DMS79 treated with DMSO at 0.1 percent for 48 hours (cell line): ENCODE measurements around the gene GRIN3A.
A peak's percentile ranks its signal among the peaks of the same experiment; 100 is the strongest.
"Not testable (repeated sequence)": the region's sequence is repeated elsewhere in the genome, so short reads cannot be mapped to it uniquely, and the experiment has no call there.

Experiments used
- DNase-seq: peaks from one replicate; lab custom pipeline; 2025; lab: John Stamatoyannopoulos, UW

GRIN3A gene

GRCh38 chr9:101738566-101739183, at the start of gene GRIN3A:
TSS of gene GRIN3A (minus strand) at chr9:101738647. CDS start at chr9:101737979, 668 bp downstream.
- peak; percentile 36 for DNase-seq

GRCh38 chr9:101787891-101788290, 49.4 kb upstream of the GRIN3A start:
- no peak for DNase-seq

DNA sequence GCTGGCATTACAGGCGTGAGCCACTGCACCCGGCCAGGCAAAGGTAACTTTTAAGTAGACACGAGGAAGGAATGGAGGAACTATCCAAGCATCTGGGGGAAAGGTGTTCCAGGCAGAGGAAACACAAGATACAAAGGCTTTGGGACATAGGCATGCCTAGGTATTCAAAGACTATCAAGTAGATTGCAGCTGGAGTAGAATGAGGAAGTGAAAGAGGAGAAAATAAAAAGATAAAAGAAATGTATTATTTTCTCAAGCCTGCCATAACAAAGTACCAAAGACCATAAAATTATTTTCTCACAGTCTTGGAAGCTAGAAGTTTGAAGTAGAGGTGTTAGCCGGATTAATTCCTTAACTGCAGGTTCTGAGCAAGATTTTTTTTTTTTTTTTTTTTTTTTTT, 39.9 kb upstream of the GRIN3A start:
- no peak for DNase-seq

- DNase-seq, result no peak
Observed at GRCh38 chr9:101764472-101764871, 26.0 kb upstream of the GRIN3A start.

DNA sequence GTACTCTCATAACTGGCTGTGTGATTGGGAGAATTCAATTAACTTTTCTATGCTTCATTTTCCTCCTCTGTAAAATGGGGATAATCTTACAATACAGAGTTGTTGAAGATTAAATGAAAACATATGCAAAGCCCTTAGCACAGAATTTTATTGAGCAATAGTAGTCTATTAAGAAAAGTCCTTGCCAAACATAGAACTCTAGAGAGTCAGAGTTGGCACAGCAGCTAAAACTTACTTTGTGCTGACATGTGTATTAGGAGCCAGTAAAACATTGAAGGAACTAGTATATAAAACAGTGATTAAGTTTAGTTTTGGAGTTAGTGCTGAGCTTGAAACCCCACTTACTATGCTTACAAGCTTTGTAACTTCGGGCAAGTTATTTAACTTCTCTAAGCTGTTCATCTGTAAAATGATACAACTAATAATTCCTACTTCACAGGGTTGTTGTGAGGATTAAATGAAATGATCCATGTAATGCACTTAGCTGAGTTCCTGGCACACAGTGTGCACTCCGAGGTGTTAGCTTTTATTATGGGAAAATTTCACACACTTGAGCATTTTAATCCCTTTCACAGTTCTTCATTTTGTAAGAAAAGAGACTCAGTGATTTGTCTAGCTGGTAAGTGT, 20.0 kb upstream of the GRIN3A start:
- DNase-seq, result no peak

GRCh38 chr9:101753716-101754115, 15.3 kb upstream of the GRIN3A start:
- DNase-seq, result no peak

GRCh38 chr9:101751895-101752294, 13.4 kb upstream of the GRIN3A start:
- no peak for DNase-seq

- DNase-seq, result no peak
Observed at GRCh38 chr9:101739311-101739710, 864 bp upstream of the GRIN3A start.

DNA sequence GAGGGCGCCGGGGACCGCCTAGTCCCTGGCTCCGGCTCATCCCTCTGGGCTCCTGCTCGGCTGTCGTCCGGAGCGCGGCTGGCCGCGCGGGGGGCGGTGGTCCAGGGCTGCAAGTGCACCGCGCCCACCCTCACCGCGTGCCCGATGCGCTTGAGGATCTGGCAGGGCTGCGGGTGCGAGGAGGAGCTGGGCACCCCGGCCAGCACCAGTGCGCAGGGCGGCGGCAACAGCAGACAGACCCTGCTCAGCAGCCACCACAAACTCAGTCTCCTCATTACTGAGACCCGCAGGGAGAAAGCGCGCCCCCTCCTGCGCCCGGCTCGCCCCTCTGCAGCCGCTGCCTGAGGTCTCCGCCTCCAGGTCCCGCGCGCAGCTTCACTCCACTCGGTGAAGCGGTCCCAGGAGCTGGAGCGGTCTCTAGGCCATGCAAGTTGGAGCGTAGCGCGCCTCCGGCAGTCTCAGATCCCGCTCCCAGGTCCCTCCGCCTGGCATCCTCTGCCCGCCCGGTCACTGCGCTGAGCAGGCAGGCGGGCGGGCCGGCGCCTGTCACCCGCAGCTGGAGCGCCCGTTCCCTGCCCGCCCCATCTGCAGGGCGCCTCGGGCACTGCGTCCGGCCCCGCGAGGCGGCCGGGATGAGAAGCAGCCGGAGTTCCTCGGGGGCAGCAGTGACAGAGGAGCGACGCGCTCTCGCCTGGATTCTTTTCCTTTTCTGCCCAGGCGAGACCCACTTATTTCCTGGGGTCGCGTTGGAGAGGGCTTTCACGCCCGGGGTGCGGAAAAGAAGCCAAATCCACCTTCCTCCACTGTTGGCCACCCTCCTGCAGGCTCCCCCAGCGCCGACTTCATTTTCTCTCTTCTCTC, 512 bp downstream of the GRIN3A start:
- DNase-seq, result peak; percentile 15

DNA sequence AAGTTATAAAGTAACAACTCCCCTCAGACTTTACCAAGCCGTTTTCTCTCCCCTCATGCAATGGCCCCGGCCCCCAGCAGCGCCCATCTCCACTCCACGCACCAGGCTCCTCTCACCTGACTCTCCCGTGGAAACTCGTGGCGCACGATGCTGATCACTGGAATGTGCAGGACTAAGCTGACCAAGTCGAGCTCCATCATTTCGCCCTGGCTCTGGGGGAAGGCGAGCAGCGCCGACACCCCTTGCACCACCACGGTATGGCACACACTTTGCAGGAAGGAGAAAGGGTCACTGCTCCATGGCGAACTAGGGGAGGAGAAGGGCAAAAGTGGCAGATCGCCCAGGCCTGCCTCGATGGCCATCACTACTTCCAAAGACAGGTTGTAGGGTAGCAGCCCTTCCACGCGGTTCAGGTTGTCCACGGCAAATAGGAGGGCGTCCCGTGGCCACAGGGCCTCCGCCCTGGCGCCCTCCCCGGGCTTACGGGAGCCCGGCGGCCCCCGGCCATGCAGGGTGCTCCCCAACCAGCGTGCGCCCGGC, 1.2 kb downstream of the GRIN3A start:
- DNase-seq, result no peak

DNA sequence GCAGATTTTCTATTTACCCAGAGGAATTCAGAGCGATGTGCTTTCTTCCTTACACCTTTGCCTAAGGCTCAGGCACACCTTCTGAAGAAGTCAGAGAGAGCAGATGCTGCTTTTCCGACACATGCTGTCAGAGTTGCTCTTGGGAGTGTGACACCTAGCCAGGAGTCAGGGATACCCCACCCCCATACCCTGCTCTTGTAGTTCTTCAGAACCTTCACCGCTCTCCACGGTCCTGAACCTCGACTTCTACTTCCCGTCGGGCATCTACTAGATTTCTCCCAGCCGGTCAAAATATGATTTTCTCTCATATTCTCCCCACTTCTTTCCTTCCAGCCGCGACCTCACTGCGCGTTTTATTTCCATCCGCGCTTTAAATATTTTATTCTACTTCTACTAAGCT, 1.7 kb downstream of the GRIN3A start:
- no peak for DNase-seq

DNA sequence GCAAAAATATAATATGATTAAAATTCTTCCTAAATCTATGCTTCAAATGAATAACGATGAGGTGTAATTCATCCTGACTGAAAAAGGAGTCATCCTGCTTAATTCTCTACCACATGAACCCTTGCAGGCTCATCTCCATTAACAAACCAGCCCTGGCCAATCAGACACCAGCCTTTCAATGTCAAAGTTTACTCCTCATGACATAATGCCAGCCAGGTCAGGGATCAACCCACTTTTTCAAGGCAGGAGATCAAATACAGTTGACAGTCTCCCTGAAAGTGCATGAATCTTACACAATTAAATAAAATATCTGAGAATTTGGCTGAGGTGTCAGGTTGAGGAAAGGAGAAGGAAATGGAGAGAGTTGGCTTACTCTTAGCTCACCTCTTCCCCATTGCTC, 7.0 kb downstream of the GRIN3A start:
- no peak for DNase-seq

- DNase-seq, result peak; percentile 12
Observed at GRCh38 chr9:101727612-101728524, 10.6 kb downstream of the GRIN3A start.

DNA sequence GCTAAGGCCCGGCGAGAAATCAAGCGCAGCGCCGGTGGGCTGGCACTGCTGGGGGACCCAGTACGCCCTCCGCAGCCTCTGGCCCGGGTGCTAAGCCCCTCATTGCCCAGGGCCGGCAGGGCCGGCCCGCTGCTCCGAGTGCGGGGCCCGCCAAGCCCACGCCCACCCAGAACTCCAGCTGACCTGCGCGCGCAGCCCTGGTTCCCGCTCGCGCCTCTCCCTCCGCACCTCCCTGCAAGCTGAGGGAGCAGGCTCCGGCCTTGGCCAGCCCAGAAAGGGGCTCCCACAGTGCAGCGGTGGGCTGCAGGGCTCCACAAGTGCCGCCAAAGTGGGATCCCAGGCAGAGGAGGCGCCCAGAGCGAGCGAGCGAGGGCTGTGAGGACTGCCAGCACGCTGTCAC, 14.2 kb downstream of the GRIN3A start:
- not testable (repeated sequence) for DNase-seq

DNA sequence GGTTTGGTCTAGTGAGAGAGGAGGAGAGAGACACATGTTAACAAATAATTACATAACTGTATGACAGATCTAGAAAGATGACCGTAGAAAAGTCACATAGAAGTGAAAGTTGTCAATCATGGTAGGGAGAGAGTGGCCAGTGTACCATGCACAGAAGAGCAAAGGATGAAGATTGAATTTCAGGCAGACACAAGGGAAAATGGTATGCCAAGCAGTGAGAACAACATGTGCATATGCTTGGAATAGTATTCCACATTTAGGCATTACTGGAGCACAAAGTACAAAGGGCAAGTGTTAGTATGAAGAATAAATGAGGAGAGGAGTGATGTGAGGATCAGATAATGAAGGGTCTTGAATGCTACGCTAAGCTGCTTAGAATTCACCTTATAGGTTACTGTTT, 20.3 kb downstream of the GRIN3A start:
- no peak for DNase-seq

GRCh38 chr9:101716629-101717028, 21.8 kb downstream of the GRIN3A start:
- peak; percentile 17 for DNase-seq

- no peak for DNase-seq
Observed at GRCh38 chr9:101711330-101711941, 27.0 kb downstream of the GRIN3A start.

DNA sequence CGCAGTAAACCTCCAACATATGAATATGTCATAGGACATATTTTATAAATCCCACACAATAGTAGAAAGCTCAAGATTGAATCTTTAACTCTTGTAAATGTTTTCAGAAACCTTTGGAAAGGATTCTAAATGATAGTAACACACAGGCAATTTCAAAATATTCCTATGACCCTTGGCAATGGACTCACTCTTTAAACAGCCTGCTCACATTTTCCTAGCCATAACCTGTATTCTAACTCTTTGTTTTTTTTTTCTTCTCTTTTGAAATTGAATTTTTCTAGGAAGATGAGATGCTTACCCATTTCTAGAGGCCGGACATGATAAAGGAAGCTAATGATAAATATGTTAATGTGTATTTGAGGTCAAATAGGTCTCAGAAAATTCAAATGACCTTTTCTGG, 29.6 kb downstream of the GRIN3A start:
- DNase-seq, result no peak

DNA sequence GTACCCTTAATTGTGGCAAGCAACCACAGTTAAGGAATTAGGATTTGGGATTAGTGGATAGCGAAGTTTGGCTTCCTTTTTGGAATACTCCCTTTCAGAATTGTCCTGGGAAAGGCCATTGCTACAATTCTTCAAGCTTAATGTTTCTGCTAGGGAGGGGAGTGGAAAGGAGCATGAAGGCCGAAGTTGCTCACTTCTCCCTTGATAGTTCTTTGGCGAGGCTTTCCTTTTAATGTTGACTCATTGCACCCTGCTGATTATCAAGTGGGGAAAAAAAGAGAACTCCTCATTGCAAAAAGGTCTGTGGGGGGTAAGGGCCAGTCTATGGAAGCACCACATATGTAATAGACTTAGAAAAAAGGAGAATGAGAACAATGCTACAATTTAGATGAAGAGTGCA, 30.7 kb downstream of the GRIN3A start:
- no peak for DNase-seq

DNA sequence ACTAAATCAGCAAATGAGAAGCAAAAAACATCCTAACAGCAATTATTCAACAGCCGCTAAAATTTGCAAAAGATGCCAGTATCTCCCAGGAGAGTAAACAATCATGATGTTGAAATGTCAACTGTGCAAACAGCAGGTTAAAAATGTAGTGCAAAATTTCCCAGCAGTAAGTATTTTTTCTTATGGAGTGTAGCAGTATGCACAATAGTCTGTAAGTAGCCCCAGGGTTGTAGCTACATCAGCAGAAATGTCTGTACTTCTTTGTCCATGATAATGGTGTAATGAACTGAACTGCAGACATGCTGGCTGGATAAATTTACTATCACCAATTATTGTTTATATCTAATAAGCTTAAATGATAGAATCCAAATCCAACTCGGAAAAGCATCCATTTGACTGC, 31.4 kb downstream of the GRIN3A start:
- no peak for DNase-seq

DNA sequence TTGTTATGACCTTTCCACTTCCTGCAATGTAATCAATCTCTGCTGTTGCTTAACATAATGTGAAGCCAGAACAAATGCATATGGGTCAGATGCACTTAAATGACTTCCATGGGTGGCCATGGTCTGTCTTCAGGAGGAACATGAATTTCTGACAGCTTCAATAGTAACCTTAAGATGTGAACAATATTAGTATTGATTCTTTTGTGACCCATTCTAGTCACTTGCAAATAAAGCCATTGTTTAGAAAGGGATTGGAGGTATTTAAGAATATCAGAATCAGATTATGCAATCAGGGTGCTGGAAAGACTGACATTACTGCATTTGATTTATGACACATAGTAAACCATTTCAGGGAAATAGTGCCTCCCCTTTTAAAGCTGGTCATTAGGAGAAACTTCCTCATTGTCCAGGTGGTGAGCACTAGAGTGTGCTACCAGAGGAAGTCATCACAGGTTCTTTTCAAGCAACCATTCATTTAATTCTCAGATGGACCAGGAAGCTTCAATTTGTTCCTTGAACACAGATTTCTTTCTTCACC, 32.1 kb downstream of the GRIN3A start:
- no peak for DNase-seq
